Gastroesophageal sphincter (tissue), 4 donors: Measurements from ENCODE around the gene RPL18. TPM values are rescaled to one million over a fixed set of nuclear protein-coding genes. Genes with fewer than 3 reads are reported as not detected.
A peak's percentile ranks its signal among the peaks of the same experiment; 100 is the strongest.

Experiments used
- ATAC-seq: fragments of 150-250 bp; one replicate; pipeline ENCODE4 v1.9.1; 2016; ENCODE audit warnings: mild to moderate bottlenecking, moderate library complexity
- H3K27ac ChIP-seq, 4 donors: fragments of 200-600 bp; sonication (generic) in 3 of 4; 1 replicate in 3 of 4; 2 replicates in 1 of 4; pipeline ENCODE4 v1.5.1; 2016 to 2019
- H3K27me3 ChIP-seq: fragments of 200-600 bp; sonication (generic); one replicate; pipeline ENCODE4 v1.5.1; 2019
- H3K36me3 ChIP-seq, 2 donors: fragments of 200-600 bp; sonication (generic); one replicate each; pipeline ENCODE4 v1.5.1; 2019; ENCODE audit warnings: control low read depth in 1 of 2
- H3K4me1 ChIP-seq, 3 donors: fragments of 200-600 bp; sonication (generic); 1 replicate in 2 of 3; 2 replicates in 1 of 3; pipeline ENCODE4 v1.5.1; 2016 to 2019; ENCODE audit warnings: control low read depth in 2 of 3
- H3K4me3 ChIP-seq, 2 donors: fragments of 200-600 bp; sonication (generic); one replicate each; pipeline ENCODE4 v1.5.1; 2019; ENCODE audit warnings: mild to moderate bottlenecking in 1 of 2, moderate library complexity in 1 of 2
- H3K9me3 ChIP-seq, 3 donors: fragments of 200-600 bp; sonication (generic); one replicate each; pipeline ENCODE4 v1.5.1; 2017 to 2019; ENCODE audit warnings: control low read depth in 2 of 3
- EP300 ChIP-seq: sonication (generic); formaldehyde crosslinking; IDR thresholded peaks from one replicate; pipeline ENCODE4 v1.6.1; 2017; ENCODE audit warnings: antibody characterized with exemption, mild to moderate bottlenecking
- POLR2A ChIP-seq, 2 donors: fragments of 450-650 bp; IDR thresholded peaks; one replicate each; pipeline ENCODE4 v1.6.1; 2017; ENCODE audit warnings: antibody characterized with exemption in 2 of 2, mild to moderate bottlenecking in 2 of 2, moderate library complexity in 1 of 2
- POLR2AphosphoS5 ChIP-seq: sonication (generic); formaldehyde crosslinking; IDR thresholded peaks from one replicate; pipeline ENCODE4 v1.6.1; 2017; ENCODE audit warnings: antibody characterized with exemption
- WGBS, 2 donors: methylation state at CpG; one replicate each; pipeline ENCODE4 v1.1.5; 2018; ENCODE audit warnings: low coverage in 1 of 2; 5-methylcytosine and 5-hydroxymethylcytosine counted together
- total RNA-seq, 4 donors: library from RNA; depleted of rRNA; stranded (reverse); fragments of >200 nt; gene quantifications; one replicate each; pipeline ENCODE4 v1.1.0, GENCODE V29; 2016
- TF ChIP-seq, protein P1 (sequence below), 4 experiments: fragments of 200-600 bp in 2 of 4; fragments of 450-650 bp in 2 of 4; sonication (generic) in 1 of 4; IDR thresholded peaks; one replicate each; pipeline ENCODE4 v1.5.1; 2017 to 2019; ENCODE audit warnings: antibody characterized with exemption in 4 of 4, mild to moderate bottlenecking in 2 of 4, moderate library complexity in 2 of 4

The RPL18 gene
- total RNA-seq, 4 donors from 2014 or later = 1,261 to 2,300 (median 1,588) TPM

DNA sequence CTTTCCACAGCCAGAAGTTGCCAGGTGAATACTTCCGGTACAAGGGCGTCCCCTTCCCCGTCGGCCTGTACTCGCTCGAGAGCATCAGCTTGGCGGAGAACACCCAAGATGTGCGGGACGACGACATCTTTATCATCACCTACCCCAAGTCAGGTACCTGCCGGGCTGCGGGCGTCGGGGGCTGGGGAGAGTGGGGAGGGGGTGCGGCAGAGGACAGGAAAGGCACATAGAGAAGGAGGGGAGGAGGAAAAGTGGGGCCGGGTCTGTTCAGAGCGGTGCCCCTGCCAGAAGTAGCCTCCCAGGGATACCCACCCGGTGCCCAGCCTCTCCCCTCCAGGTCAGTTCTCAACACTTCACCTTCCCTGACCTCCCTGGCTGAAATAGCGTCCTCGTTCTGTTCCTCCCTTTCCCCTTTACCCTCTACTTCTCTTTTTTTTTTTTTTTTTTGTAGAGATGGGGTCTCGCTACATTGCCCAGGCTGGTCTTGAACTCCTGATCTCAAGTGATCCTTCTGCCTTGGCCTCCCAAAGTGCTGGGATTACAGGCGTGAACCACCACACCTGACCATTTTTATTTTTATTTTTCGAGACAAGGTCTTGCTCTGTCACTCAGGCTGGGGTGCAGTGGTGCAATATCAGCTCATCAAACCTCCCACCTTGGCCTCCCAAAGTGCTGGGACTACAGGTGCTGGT, 42.9 kb downstream of the RPL18 start:
- 61% methylated on average over 13 of the region's 23 CpGs; no CpG with 5 or more reads in 1 of the 2 donors for WGBS, 2 donors
- TF ChIP-seq EP300 (no peak), POLR2A (IDR thresholded peaks at IDR 0.05) (no peak), POLR2AphosphoS5 (no peak)
- TF ChIP-seq, protein P1, sequence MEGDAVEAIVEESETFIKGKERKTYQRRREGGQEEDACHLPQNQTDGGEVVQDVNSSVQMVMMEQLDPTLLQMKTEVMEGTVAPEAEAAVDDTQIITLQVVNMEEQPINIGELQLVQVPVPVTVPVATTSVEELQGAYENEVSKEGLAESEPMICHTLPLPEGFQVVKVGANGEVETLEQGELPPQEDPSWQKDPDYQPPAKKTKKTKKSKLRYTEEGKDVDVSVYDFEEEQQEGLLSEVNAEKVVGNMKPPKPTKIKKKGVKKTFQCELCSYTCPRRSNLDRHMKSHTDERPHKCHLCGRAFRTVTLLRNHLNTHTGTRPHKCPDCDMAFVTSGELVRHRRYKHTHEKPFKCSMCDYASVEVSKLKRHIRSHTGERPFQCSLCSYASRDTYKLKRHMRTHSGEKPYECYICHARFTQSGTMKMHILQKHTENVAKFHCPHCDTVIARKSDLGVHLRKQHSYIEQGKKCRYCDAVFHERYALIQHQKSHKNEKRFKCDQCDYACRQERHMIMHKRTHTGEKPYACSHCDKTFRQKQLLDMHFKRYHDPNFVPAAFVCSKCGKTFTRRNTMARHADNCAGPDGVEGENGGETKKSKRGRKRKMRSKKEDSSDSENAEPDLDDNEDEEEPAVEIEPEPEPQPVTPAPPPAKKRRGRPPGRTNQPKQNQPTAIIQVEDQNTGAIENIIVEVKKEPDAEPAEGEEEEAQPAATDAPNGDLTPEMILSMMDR (IDR thresholded peaks at IDR 0.05) = no peak
- Histone ChIP-seq H3K27me3 (no peaks in the 10 kb centered on the region), H3K4me1 (no peaks in the 10 kb centered on the region), H3K36me3 (no peaks in the 10 kb centered on the region), H3K4me3 (no peak overlapping the region), H3K9me3 (no peaks in the 10 kb centered on the region), H3K27ac (no peak overlapping the region)
- ATAC-seq = no peak

DNA sequence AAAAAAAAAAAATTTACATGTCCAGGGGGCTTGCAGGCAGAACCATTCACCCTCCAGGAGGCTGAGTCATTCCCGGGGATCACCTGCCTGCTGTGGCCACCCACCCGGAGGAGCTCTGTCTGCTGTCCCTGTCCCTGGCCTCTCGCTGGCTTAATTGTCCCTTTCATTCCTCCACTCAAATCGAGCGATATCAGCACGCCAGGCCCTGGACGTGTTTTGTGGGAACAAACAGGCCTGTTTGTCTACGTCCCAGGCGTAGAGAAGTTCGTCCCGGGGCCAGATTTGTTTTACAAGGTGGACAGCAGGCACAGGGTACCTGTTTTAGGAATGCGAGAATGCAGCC, 45.8 kb downstream of the RPL18 start:
- H3K4me1 ChIP-seq = peaks cover 0 to 9% (median 5%) of the 10 kb centered on the region in 3 donors
- 64 to 80% methylated on average over 1 to 9 of the region's 12 CpGs for WGBS, 2 donors
- no peaks in the 10 kb centered on the region for H3K36me3 ChIP-seq
- H3K9me3 ChIP-seq = no peaks in the 10 kb centered on the region
- H3K4me3 ChIP-seq = no peak overlapping the region
- no peaks in the 10 kb centered on the region for H3K27me3 ChIP-seq
- TF ChIP-seq POLR2A (IDR thresholded peaks at IDR 0.05) (no peak), POLR2AphosphoS5 (no peak), EP300 (no peak)
- TF ChIP-seq, protein P1 (IDR thresholded peaks at IDR 0.05) = no peak
- no peak overlapping the region for H3K27ac ChIP-seq
- no peak for ATAC-seq

DNA sequence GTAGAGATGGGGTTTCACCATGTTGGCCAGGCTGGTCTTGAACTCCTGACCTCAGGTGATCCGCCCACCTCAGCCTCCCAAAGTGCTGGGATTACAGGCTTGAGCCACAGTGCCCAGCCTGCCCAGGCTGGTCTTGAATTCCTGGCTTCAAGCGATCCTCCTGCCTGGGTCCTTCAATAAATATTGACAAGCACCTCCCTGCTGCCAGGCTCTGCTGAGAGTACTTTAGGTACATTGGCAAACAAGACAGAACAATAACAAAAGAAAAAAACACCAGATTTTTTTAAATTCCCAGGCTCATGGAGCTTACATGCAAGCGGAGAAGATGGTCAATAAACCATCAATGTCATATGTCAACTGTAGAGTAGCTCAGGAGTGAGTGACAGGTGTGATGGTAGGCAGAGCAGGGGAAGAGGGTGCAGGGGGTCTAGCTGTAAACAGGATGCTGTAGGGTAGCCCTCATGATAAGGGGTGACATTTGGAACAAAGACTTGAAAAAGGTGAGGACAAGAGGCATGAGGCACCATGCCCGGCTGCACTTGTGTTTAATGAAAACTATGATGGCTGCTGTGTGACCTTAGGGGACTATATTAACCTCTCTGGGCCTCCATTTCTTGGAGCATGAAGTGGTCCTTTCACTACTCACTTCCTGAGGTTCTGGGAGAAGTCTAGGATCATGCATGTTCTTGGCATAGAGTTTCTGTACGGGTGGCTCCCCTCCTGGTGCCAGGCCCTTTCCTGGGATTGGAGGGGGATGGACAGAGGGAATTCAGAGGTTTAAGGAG, 47.4 kb downstream of the RPL18 start:
- TF ChIP-seq, protein P1 (IDR thresholded peaks at IDR 0.05) = no peak
- TF ChIP-seq POLR2AphosphoS5 (no peak), EP300 (no peak), POLR2A (IDR thresholded peaks at IDR 0.05) (no peak)
- no peak overlapping the region for H3K4me3 ChIP-seq
- no peaks in the 10 kb centered on the region for H3K27me3 ChIP-seq
- H3K36me3 ChIP-seq = no peaks in the 10 kb centered on the region
- H3K27ac ChIP-seq = no peak overlapping the region
- ATAC-seq = no peak
- WGBS, 2 donors = 30 to 90% methylated on average over 2 to 3 of the region's 5 CpGs
- H3K9me3 ChIP-seq = no peaks in the 10 kb centered on the region
- peaks cover 0 to 18% (median 10%) of the 10 kb centered on the region in 3 donors for H3K4me1 ChIP-seq

DNA sequence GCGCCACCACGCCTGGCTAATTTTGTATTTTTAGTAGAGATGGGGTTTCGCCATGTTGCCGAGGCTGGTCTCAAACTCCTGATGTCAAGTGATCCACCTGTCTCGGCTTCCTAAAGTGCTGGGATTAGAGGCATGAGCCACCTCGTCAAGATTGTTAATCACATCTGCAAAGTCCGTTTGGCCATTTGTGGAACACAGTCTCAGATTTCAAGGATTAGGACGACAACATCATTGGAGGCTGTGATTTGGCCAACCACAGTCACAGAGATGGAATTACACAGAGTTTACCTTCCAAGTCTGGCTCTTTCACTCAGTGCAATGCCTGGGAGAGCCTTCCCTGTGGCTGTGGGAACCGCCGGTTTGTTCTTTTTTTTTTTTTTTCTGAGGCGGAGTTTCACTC, 49.2 kb downstream of the RPL18 start:
- 31 to 41% methylated on average over 4 to 8 of the region's 11 CpGs for WGBS, 2 donors
- H3K27me3 ChIP-seq = no peaks in the 10 kb centered on the region
- peaks cover 0 to 18% (median 10%) of the 10 kb centered on the region in 3 donors for H3K4me1 ChIP-seq
- ATAC-seq = no peak
- H3K36me3 ChIP-seq = no peaks in the 10 kb centered on the region
- H3K9me3 ChIP-seq = no peaks in the 10 kb centered on the region
- H3K4me3 ChIP-seq = no peak overlapping the region
- TF ChIP-seq POLR2AphosphoS5 (peak; percentile 26), POLR2A (IDR thresholded peaks at IDR 0.05) (no peak)
- no peak overlapping the region for H3K27ac ChIP-seq

DNA sequence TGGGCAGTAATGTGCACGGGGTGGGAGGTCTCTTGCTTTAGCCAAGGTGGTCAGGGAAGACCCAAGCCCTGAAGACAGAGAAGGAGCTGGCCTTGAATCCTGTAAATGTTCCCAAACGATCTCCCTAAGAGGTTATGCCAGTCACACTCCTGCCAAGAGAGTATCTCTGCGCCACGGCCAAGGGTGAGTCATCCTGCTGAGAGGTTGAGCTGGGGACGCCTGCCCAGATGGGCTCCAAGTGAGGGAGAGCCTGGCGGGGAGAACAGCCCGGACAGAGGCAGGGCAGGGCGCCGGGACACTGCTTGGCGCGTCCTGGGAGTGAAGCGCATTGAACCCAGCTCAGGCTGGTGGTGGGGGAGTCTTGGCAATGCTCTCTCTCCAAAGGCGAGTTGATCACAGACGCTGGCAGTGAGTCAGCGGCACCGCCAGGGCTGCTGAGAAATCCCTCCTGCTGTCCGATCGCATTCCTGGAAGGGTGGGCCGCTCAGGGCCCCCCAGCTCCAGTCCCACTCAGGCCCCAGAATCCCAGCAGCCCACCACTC, 50.6 kb downstream of the RPL18 start:
- 0 to 5% methylated on average over 3 to 4 of the region's 19 CpGs for WGBS, 2 donors
- ATAC-seq = peak; percentile 99
- peak overlapping the region in 3 of 4 donors; percentile 76 to 84 (median 78) for H3K27ac ChIP-seq

More for the DNA sequence above, 50.6 kb downstream of the RPL18 start:
- Histone ChIP-seq H3K4me1 (peaks cover 0 to 18% (median 10%) of the 10 kb centered on the region in 3 donors), H3K27me3 (no peaks in the 10 kb centered on the region), H3K36me3 (no peaks in the 10 kb centered on the region), H3K4me3 (no peak overlapping the region), H3K9me3 (no peaks in the 10 kb centered on the region)
- TF ChIP-seq POLR2A (IDR thresholded peaks at IDR 0.05) (no peak), EP300 (no peak), POLR2AphosphoS5 (peak; percentile 88)
- TF ChIP-seq, protein P1 (IDR thresholded peaks at IDR 0.05) = no peak
